ENCODE measurements around the gene SPATA31C1. TPM values are rescaled to one million over a fixed set of nuclear protein-coding genes. Genes with fewer than 3 reads are reported as not detected.
"Not testable (repeated sequence)": the region's sequence is repeated elsewhere in the genome, so short reads cannot be mapped to it uniquely, and the experiment has no call there.

SPATA31C1 gene
- total and polyA plus RNA-seq, 5 donors from 2014 or later = 0.19 TPM; not detected in 4

- not testable (repeated sequence) for H3K27me3 Mint-ChIP-seq; H3K27ac Mint-ChIP-seq; H3K4me1 Mint-ChIP-seq; ATAC-seq (ENCODE audit: low read depth in 2 of 2); H3K27ac ChIP-seq (ENCODE audit: insufficient read depth, low read length, poor library complexity, severe bottlenecking); H3K4me3 ChIP-seq (ENCODE audit: low read depth, low read length); H3K36me3 Mint-ChIP-seq; H3K9me3 ChIP-seq (ENCODE audit: control insufficient read depth in 2 of 2, low read length in 2 of 2); H3K4me1 ChIP-seq (ENCODE audit: control insufficient read depth, insufficient read depth, low read length, poor library complexity, severe bottlenecking); H3K27me3 ChIP-seq (ENCODE audit: control insufficient read depth, insufficient read depth, low read length); H3K36me3 ChIP-seq (ENCODE audit: control insufficient read depth, insufficient read depth, low read length); H3K9me3 Mint-ChIP-seq
- DNase-seq = peak in 1 of 3 donors; percentile 21
- peak overlapping the region in 1 of 4 donors; percentile 29 for H3K4me3 Mint-ChIP-seq
These were observed 5.2 kb downstream of the SPATA31C1 start for GRCh38 chr9:87923012-87923411.

GRCh38 chr9:87924851-87925250 is 7.1 kb downstream of the SPATA31C1 start:
- not testable (repeated sequence) for H3K27ac Mint-ChIP-seq; H3K9me3 ChIP-seq (ENCODE audit: control insufficient read depth in 2 of 2, low read length in 2 of 2); H3K27me3 Mint-ChIP-seq; H3K36me3 Mint-ChIP-seq; DNase-seq; H3K4me1 Mint-ChIP-seq; H3K4me3 ChIP-seq (ENCODE audit: low read depth, low read length); H3K4me1 ChIP-seq (ENCODE audit: control insufficient read depth, insufficient read depth, low read length, poor library complexity, severe bottlenecking); H3K36me3 ChIP-seq (ENCODE audit: control insufficient read depth, insufficient read depth, low read length); H3K27ac ChIP-seq (ENCODE audit: insufficient read depth, low read length, poor library complexity, severe bottlenecking); H3K9me3 Mint-ChIP-seq; H3K27me3 ChIP-seq (ENCODE audit: control insufficient read depth, insufficient read depth, low read length); H3K4me3 Mint-ChIP-seq; ATAC-seq (ENCODE audit: low read depth in 2 of 2)

- not testable (repeated sequence) for H3K4me1 Mint-ChIP-seq; H3K27ac ChIP-seq (ENCODE audit: insufficient read depth, low read length, poor library complexity, severe bottlenecking); DNase-seq; ATAC-seq (ENCODE audit: low read depth in 2 of 2); H3K27ac Mint-ChIP-seq; H3K4me3 Mint-ChIP-seq; H3K36me3 Mint-ChIP-seq; H3K4me1 ChIP-seq (ENCODE audit: control insufficient read depth, insufficient read depth, low read length, poor library complexity, severe bottlenecking); H3K27me3 ChIP-seq (ENCODE audit: control insufficient read depth, insufficient read depth, low read length); H3K27me3 Mint-ChIP-seq; H3K9me3 Mint-ChIP-seq; H3K4me3 ChIP-seq (ENCODE audit: low read depth, low read length); H3K9me3 ChIP-seq (ENCODE audit: control insufficient read depth in 2 of 2, low read length in 2 of 2); H3K36me3 ChIP-seq (ENCODE audit: control insufficient read depth, insufficient read depth, low read length)
These were observed 11.4 kb downstream of the SPATA31C1 start for GRCh38 chr9:87929152-87929551.

GRCh38 chr9:87934444-87934843 is 16.7 kb downstream of the SPATA31C1 start:
- not testable (repeated sequence) for H3K27me3 Mint-ChIP-seq, DNase-seq, H3K36me3 Mint-ChIP-seq

GRCh38 chr9:87937352-87937751 is 19.6 kb downstream of the SPATA31C1 start:
- H3K4me1 Mint-ChIP-seq; H3K27me3 ChIP-seq (ENCODE audit: control insufficient read depth, insufficient read depth, low read length); H3K27ac Mint-ChIP-seq; H3K4me3 Mint-ChIP-seq; H3K9me3 ChIP-seq (ENCODE audit: control insufficient read depth in 2 of 2, low read length in 2 of 2); H3K9me3 Mint-ChIP-seq; H3K27me3 Mint-ChIP-seq; H3K4me3 ChIP-seq (ENCODE audit: low read depth, low read length); DNase-seq; H3K27ac ChIP-seq (ENCODE audit: insufficient read depth, low read length, poor library complexity, severe bottlenecking); H3K36me3 ChIP-seq (ENCODE audit: control insufficient read depth, insufficient read depth, low read length); H3K4me1 ChIP-seq (ENCODE audit: control insufficient read depth, insufficient read depth, low read length, poor library complexity, severe bottlenecking); ATAC-seq (ENCODE audit: low read depth in 2 of 2); H3K36me3 Mint-ChIP-seq: not testable (repeated sequence)

More at GRCh38 chr9:87934444-87934843, 16.7 kb downstream of the SPATA31C1 start:
- H3K9me3 Mint-ChIP-seq; H3K4me3 ChIP-seq (ENCODE audit: low read depth, low read length); H3K4me1 Mint-ChIP-seq; H3K9me3 ChIP-seq (ENCODE audit: control insufficient read depth in 2 of 2, low read length in 2 of 2); H3K27ac Mint-ChIP-seq; H3K27ac ChIP-seq (ENCODE audit: insufficient read depth, low read length, poor library complexity, severe bottlenecking); H3K4me1 ChIP-seq (ENCODE audit: control insufficient read depth, insufficient read depth, low read length, poor library complexity, severe bottlenecking); ATAC-seq (ENCODE audit: low read depth in 2 of 2); H3K27me3 ChIP-seq (ENCODE audit: control insufficient read depth, insufficient read depth, low read length); H3K36me3 ChIP-seq (ENCODE audit: control insufficient read depth, insufficient read depth, low read length); H3K4me3 Mint-ChIP-seq: not testable (repeated sequence)

- not testable (repeated sequence) for H3K27ac ChIP-seq (ENCODE audit: insufficient read depth, low read length, poor library complexity, severe bottlenecking); H3K36me3 ChIP-seq (ENCODE audit: control insufficient read depth, insufficient read depth, low read length); DNase-seq; H3K9me3 Mint-ChIP-seq; H3K27me3 Mint-ChIP-seq; H3K9me3 ChIP-seq (ENCODE audit: control insufficient read depth in 2 of 2, low read length in 2 of 2); H3K4me3 ChIP-seq (ENCODE audit: low read depth, low read length); ATAC-seq (ENCODE audit: low read depth in 2 of 2); H3K4me1 ChIP-seq (ENCODE audit: control insufficient read depth, insufficient read depth, low read length, poor library complexity, severe bottlenecking); H3K4me1 Mint-ChIP-seq; H3K4me3 Mint-ChIP-seq; H3K36me3 Mint-ChIP-seq; H3K27me3 ChIP-seq (ENCODE audit: control insufficient read depth, insufficient read depth, low read length); H3K27ac Mint-ChIP-seq
These were observed 20.2 kb downstream of the SPATA31C1 start for GRCh38 chr9:87937918-87938317.

GRCh38 chr9:87938336-87938735 is 20.6 kb downstream of the SPATA31C1 start:
- H3K4me3 Mint-ChIP-seq; DNase-seq; H3K9me3 Mint-ChIP-seq; H3K27me3 Mint-ChIP-seq; H3K4me1 Mint-ChIP-seq; H3K9me3 ChIP-seq (ENCODE audit: control insufficient read depth in 2 of 2, low read length in 2 of 2); H3K27ac Mint-ChIP-seq; H3K27ac ChIP-seq (ENCODE audit: insufficient read depth, low read length, poor library complexity, severe bottlenecking); H3K4me1 ChIP-seq (ENCODE audit: control insufficient read depth, insufficient read depth, low read length, poor library complexity, severe bottlenecking); H3K27me3 ChIP-seq (ENCODE audit: control insufficient read depth, insufficient read depth, low read length); H3K4me3 ChIP-seq (ENCODE audit: low read depth, low read length); H3K36me3 ChIP-seq (ENCODE audit: control insufficient read depth, insufficient read depth, low read length); H3K36me3 Mint-ChIP-seq; ATAC-seq (ENCODE audit: low read depth in 2 of 2): not testable (repeated sequence)

GRCh38 chr9:87939096-87939495 is 21.3 kb downstream of the SPATA31C1 start:
- H3K36me3 ChIP-seq (ENCODE audit: control insufficient read depth, insufficient read depth, low read length); ATAC-seq (ENCODE audit: low read depth in 2 of 2); H3K27me3 ChIP-seq (ENCODE audit: control insufficient read depth, insufficient read depth, low read length); H3K4me1 ChIP-seq (ENCODE audit: control insufficient read depth, insufficient read depth, low read length, poor library complexity, severe bottlenecking); H3K27ac Mint-ChIP-seq; H3K4me3 Mint-ChIP-seq; H3K9me3 ChIP-seq (ENCODE audit: control insufficient read depth in 2 of 2, low read length in 2 of 2); H3K9me3 Mint-ChIP-seq; H3K36me3 Mint-ChIP-seq; H3K4me1 Mint-ChIP-seq; H3K4me3 ChIP-seq (ENCODE audit: low read depth, low read length); H3K27ac ChIP-seq (ENCODE audit: insufficient read depth, low read length, poor library complexity, severe bottlenecking); DNase-seq; H3K27me3 Mint-ChIP-seq: not testable (repeated sequence)

All from CD4-positive, CD25-positive, alpha-beta regulatory T cell (primary cell).